GM12865 (cell line): ENCODE data around the gene TNS3.
"Not testable (repeated sequence)": the region's sequence is repeated elsewhere in the genome, so short reads cannot be mapped to it uniquely, and the experiment has no call there.

Source experiments
- DNase-seq: peaks from one replicate; pipeline ENCODE4 v3.0.0; 2010; ENCODE audit warnings: low read depth
- H3K4me3 ChIP-seq: 2 replicates; pipeline ENCODE4 v1.5.1; 2011; ENCODE audit warnings: mild to moderate bottlenecking, low read depth, low read length, control low read depth
- TF ChIP-seq, protein P1 (sequence below): IDR thresholded peaks from 2 replicates; pipeline ENCODE4 v1.5.1; 2011; ENCODE audit warnings: low read length, control low read depth, low read depth, inconsistent platforms; ENCODE audit not compliant: insufficient read depth; ENCODE audit errors: missing control alignments

The TNS3 gene

DNA sequence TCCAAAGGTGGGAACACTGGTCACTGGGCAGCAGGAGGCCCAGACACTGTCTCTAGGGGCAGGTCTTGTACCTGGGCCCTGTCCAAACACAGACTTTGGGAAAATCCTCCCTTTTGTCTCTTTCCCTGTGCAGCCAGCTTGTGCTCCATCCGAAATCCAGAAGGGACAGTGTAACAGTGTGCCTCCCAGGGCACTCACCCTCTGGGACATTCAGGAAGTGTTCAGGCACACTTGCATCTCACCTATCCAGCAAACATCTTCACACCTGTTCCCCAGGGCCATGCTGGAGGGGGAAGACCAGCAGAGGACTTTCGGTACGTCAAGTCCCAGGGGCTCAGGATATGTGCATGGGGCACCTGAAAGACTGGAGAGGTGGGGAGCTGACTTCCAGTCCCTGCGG, 38.9 kb downstream of the TNS3 start:
- no peak overlapping the region for H3K4me3 ChIP-seq
- no peak for DNase-seq
- TF ChIP-seq, protein P1, sequence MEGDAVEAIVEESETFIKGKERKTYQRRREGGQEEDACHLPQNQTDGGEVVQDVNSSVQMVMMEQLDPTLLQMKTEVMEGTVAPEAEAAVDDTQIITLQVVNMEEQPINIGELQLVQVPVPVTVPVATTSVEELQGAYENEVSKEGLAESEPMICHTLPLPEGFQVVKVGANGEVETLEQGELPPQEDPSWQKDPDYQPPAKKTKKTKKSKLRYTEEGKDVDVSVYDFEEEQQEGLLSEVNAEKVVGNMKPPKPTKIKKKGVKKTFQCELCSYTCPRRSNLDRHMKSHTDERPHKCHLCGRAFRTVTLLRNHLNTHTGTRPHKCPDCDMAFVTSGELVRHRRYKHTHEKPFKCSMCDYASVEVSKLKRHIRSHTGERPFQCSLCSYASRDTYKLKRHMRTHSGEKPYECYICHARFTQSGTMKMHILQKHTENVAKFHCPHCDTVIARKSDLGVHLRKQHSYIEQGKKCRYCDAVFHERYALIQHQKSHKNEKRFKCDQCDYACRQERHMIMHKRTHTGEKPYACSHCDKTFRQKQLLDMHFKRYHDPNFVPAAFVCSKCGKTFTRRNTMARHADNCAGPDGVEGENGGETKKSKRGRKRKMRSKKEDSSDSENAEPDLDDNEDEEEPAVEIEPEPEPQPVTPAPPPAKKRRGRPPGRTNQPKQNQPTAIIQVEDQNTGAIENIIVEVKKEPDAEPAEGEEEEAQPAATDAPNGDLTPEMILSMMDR = no peak

DNA sequence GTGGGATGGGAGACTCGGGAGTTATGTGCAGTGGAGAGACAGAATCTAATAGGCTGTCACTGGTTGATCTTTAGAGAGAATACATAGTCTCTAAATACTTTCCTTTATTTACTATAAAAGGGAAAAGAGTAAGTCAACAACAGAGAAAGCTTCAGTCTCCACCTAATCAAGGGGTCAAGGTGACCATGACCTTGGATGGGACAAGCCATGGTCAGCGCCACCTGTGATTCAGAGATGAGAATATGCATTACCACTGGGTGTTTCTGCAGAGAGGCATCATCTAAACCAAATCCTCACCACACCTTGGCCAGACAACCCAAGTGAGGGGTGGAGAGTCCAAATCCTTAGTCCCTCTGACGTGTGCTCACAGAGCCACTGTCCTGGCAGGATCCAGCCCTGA, 39.9 kb downstream of the TNS3 start:
- no peak overlapping the region for H3K4me3 ChIP-seq

DNA sequence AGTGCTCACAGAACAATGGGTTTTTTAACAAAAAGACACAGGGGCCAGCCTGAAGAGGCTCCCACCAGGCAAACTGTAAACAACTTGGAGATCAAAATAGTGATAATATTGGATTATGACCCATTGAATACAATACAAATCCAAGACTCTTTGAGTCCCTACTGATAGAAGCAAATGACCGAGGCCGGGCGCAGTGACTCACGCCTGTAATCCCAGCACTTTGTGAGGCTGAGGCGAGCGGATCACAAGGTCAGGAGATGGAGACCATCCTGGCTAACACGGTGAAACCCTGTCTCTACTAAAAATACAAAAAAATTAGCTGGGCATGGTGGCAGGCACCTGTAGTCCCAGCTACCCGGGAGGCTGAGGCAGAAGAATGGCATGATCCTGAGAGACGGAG, 40.4 kb downstream of the TNS3 start:
- DNase-seq = not testable (repeated sequence)

More for the DNA sequence above, 39.9 kb downstream of the TNS3 start:
- no peak for DNase-seq
- TF ChIP-seq, protein P1 = no peak

DNA sequence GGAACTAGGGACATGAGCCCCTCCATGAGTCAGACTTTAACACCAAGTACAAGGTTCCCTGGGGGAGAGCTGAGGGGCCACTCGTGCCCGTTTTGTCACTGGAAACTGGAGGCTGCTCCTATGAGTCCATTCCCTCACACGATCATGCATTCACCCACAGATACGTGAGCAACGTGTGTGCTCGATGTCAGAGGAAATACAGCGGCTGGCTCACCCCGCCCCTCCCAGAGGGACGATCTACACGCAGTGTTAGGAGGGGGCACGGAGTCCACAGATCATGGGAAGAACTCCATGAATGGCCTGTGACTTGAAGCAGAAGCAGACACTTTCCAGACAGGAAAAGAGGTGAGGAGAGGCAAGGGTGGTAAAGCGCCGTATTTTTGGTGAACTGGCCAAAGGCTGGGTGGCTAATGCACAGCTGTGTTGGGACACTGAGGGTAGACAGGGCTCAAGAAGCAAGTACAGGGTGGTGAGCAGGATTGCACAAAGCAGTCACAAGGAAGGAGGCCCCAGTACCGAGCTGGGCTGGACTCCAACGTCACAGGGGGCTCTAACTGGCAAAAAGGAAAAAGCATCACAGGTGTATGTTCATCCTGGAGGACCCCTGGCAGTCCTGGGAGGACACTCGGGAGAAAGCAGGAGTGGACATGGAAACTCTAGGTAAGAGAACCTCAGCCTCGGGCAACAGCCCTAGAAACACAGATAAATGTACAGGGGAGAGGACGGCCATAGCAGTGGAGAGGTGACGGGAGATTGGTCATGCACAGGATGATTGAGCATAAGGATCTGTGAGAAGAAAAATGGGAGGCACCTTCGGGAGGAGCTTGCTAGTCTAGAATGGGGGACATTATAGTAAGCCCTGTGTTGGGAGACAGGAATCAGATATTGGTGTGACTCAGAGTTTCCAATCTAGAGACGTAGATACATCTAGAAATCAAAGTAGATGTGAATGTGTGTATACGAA, 41.2 kb downstream of the TNS3 start:
- TF ChIP-seq, protein P1 = no peak
- no peak for DNase-seq
- H3K4me3 ChIP-seq = no peak overlapping the region

More for the DNA sequence above, 40.4 kb downstream of the TNS3 start:
- H3K4me3 ChIP-seq = not testable (repeated sequence)

DNA sequence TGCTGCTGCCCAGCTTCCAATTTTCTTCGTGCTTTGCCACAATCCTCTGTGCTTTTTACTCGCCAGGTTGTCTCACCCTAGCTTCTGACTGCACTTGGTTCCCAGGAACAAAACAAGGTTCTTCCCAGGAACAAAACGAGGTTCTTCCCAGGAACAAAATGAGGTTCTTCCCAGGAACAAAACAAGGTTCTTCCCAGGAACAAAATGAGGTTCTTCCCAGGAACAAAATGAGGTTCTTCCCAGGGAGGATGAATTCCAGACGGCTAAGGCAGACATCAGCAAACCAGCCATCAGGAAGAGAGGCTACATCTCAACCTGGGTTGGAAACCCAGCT, 41.9 kb downstream of the TNS3 start:
- H3K4me3 ChIP-seq = no peak overlapping the region
- DNase-seq = no peak
- TF ChIP-seq, protein P1 = no peak

DNA sequence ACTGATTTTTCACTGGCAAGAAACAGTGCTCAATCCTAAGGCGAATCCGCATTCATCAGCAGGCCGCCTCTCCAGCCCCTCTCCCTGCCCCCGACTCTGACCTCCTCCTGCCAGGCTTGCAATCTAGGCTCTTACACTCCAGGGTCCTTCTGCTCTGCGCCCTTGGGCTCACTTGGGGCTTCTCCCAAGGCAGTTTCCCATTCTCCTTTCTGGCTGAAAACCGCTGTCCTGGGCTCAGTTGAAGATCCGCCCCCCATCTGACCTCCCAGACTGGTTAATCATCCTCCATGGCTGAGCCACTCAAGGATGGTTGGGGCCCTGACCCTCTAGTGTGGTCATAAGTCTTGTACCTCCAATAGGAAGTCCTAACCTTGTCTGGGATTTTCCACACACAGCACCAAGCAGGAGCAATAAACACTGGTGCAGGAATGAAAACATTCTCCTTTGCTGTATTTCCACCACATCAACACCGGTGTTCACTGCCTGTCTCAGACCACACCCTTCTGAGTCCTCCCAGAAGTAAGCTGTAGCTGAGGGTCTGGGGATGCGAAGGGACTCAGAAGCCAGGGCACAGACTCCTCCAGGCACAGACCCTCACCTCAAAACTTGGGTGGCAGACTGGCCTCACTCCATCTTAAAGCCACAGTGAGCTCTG, 42.4 kb downstream of the TNS3 start:
- TF ChIP-seq, protein P1 = no peak
- no peak overlapping the region for H3K4me3 ChIP-seq
- DNase-seq = no peak

DNA sequence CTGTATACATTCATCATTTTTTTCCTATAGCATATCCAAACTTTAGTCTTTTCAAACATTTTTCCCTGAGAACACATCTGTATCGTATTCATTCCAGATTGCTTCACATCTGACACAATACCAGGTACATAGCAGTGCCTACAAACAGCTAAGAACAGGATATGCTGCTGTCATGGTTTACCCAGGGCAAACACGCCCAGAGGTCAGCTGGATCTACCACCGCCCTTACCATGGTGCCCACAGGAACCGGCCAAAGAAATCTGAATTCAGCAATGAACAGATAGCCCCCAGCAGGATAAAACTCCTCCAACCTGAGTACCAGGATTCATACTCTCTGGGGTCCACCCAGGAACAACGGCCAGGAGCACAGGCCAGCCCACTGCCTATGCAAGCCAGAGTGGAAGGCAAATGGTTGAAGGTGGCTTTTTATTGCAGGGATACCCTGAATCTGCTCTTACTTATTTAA, 43.0 kb downstream of the TNS3 start:
- no peak overlapping the region for H3K4me3 ChIP-seq
- TF ChIP-seq, protein P1 = no peak
- no peak for DNase-seq
